H1 (cell line): ENCODE results near the gene GLRX3. TPM values are rescaled to one million over a fixed set of nuclear protein-coding genes. Genes with fewer than 3 reads are reported as not detected.

ENCODE experiments used
- CTCF ChIA-PET: fragments of 300-600 bp; sonication (Branson Sonifier 250); formaldehyde crosslinking; loops from one replicate; lab custom pipeline; 2021; ENCODE audit not compliant: partially characterized antibody; lab: Charles Lee
- POLR2A ChIA-PET: fragments of 300-600 bp; sonication (Branson Sonifier 250); formaldehyde crosslinking; loops from one replicate; lab custom pipeline; 2021; ENCODE audit warnings: inconsistent platforms; ENCODE audit not compliant: partially characterized antibody; lab: Charles Lee
- DNase-seq, 2 experiments: peaks; one replicate each; pipeline versions ENCODE4 v3.0.0 to v3.0.0-alpha.2; 2010 to 2022; ENCODE audit warnings: low spot score in 2 of 2, low read depth in 1 of 2, mixed read lengths in 1 of 2
- FAIRE-seq: peaks from 2 replicates; lab custom pipeline; 2011; peaks lifted over from hg19 to GRCh38; lab: Jason Lieb, UNC
- H2AFZ ChIP-seq: 2 replicates; pipeline ENCODE4 v1.8.1; 2012; ENCODE audit warnings: low read length, inconsistent platforms
- H2AK5ac ChIP-seq: 2 replicates; pipeline ENCODE4 v1.6.1; 2013; ENCODE audit warnings: low read depth, low read length
- H2BK120ac ChIP-seq: replicated peaks from 2 replicates; pipeline ENCODE3; 2013; ENCODE audit warnings: low read depth, low read length, inconsistent platforms
- H2BK12ac ChIP-seq: 2 replicates; pipeline ENCODE4 v1.6.1; 2013; ENCODE audit warnings: low read depth, low read length
- H2BK15ac ChIP-seq: 2 replicates; pipeline ENCODE4 v1.6.1; 2013; ENCODE audit warnings: low read length
- H2BK20ac ChIP-seq: 2 replicates; pipeline ENCODE4 v1.6.1; 2013; ENCODE audit warnings: low read length
- H2BK5ac ChIP-seq: 2 replicates; pipeline ENCODE4 v1.6.1; 2013; ENCODE audit warnings: low read depth, low read length
- H3K14ac ChIP-seq: 2 replicates; pipeline ENCODE4 v1.6.1; 2013; ENCODE audit warnings: inconsistent platforms; ENCODE audit not compliant: insufficient read length
- H3K18ac ChIP-seq: 2 replicates; pipeline ENCODE4 v1.6.1; 2013; ENCODE audit warnings: low read length; ENCODE audit errors: extremely low read depth
- H3K23ac ChIP-seq: 2 replicates; pipeline ENCODE4 v1.6.1; 2013; ENCODE audit warnings: inconsistent platforms; ENCODE audit not compliant: insufficient read length
- H3K23me2 ChIP-seq: 2 replicates; pipeline ENCODE4 v1.6.1; 2013; ENCODE audit warnings: low read depth, low read length
- H3K27ac ChIP-seq: 2 replicates; pipeline ENCODE4 v1.6.1; 2011; ENCODE audit warnings: low read depth, low read length, inconsistent platforms
- H3K27me3 ChIP-seq, 4 experiments: replicated peaks in 1 of 4; 1 replicate in 1 of 4; 2 replicates in 3 of 4; pipeline versions ENCODE4 v1.6.1 to v1.8.1; 2011 to 2013; ENCODE audit warnings: low read length in 3 of 4, mild to moderate bottlenecking in 3 of 4, inconsistent platforms in 2 of 4, mixed read lengths in 2 of 4, moderate library complexity in 1 of 4; ENCODE audit not compliant: control insufficient read depth in 3 of 4, insufficient read depth in 3 of 4; ENCODE audit errors: extremely low read depth in 1 of 4
- H3K36me3 ChIP-seq, 4 experiments: 2 replicates each; pipeline versions ENCODE4 v1.6.1 to v1.8.1; 2011 to 2013; ENCODE audit warnings: mild to moderate bottlenecking in 4 of 4, low read length in 3 of 4, moderate library complexity in 2 of 4, control low read depth in 1 of 4, inconsistent platforms in 1 of 4; ENCODE audit not compliant: insufficient read depth in 4 of 4, control insufficient read depth in 2 of 4
- H3K4ac ChIP-seq: replicated peaks from 2 replicates; pipeline ENCODE3; 2013; ENCODE audit warnings: low read length, low read depth, mixed read lengths, inconsistent platforms; ENCODE audit not compliant: insufficient read length
- H3K4me1 ChIP-seq, 4 experiments: replicated peaks in 1 of 4; 1 replicate in 1 of 4; 2 replicates in 3 of 4; pipeline versions ENCODE4 v1.6.1 to v1.8.1; 2011 to 2013; ENCODE audit warnings: low read length in 3 of 4, inconsistent platforms in 2 of 4, mixed read lengths in 1 of 4; ENCODE audit not compliant: insufficient read depth in 4 of 4, control insufficient read depth in 3 of 4
- H3K4me2 ChIP-seq, 2 experiments: 2 replicates each; pipeline versions ENCODE4 v1.6.1 to v1.8.1; 2011 to 2013; ENCODE audit warnings: low read depth in 2 of 2, low read length in 2 of 2, control low read depth in 1 of 2, inconsistent platforms in 1 of 2, mild to moderate bottlenecking in 1 of 2; ENCODE audit not compliant: insufficient read depth in 1 of 2
- H3K4me3 ChIP-seq, 4 experiments: fragments of 200-600, 300-600 bp in 1 of 4; sonication (generic), shearing (Covaris generic), sonication (Bioruptor Twin) in 1 of 4; 2 replicates each; pipeline versions ENCODE4 v1.5.1 to v1.8.1; 2011 to 2016; ENCODE audit warnings: low read length in 4 of 4, low read depth in 3 of 4, control low read depth in 2 of 4, inconsistent platforms in 2 of 4, mild to moderate bottlenecking in 2 of 4, mixed read lengths in 1 of 4, moderate library complexity in 1 of 4; ENCODE audit not compliant: insufficient read depth in 2 of 4; ENCODE audit errors: extremely low read depth in 1 of 4
- H3K56ac ChIP-seq: replicated peaks from 2 replicates; pipeline ENCODE3; 2013; ENCODE audit warnings: low read depth, mild to moderate bottlenecking, mixed read lengths, low read length, inconsistent platforms; ENCODE audit not compliant: insufficient read length
- H3K79me1 ChIP-seq: 2 replicates; pipeline ENCODE4 v1.6.1; 2013; ENCODE audit warnings: low read depth, low read length, control low read depth
- H3K79me2 ChIP-seq, 2 experiments: 2 replicates each; pipeline versions ENCODE4 v1.6.1 to v1.8.1; 2012 to 2013; ENCODE audit warnings: low read length in 2 of 2, mild to moderate bottlenecking in 2 of 2, inconsistent platforms in 1 of 2; ENCODE audit not compliant: insufficient read depth in 2 of 2, control insufficient read depth in 1 of 2
- H3K9ac ChIP-seq, 4 experiments: replicated peaks in 1 of 4; 1 replicate in 1 of 4; 2 replicates in 3 of 4; pipeline versions ENCODE4 v1.6.1 to v1.8.1; 2011 to 2013; ENCODE audit warnings: low read depth in 3 of 4, low read length in 3 of 4, control low read depth in 2 of 4, mild to moderate bottlenecking in 2 of 4, moderate library complexity in 2 of 4, inconsistent platforms in 1 of 4; ENCODE audit errors: extremely low read depth in 1 of 4
- H3K9me3 ChIP-seq, 2 experiments: 2 replicates each; pipeline versions ENCODE4 v1.6.1 to v1.8.1; 2012 to 2013; ENCODE audit warnings: mild to moderate bottlenecking in 2 of 2, moderate library complexity in 2 of 2, control low read depth in 1 of 2, inconsistent platforms in 1 of 2, low read depth in 1 of 2, low read length in 1 of 2, mixed read lengths in 1 of 2; ENCODE audit not compliant: insufficient read depth in 2 of 2
- H4K20me1 ChIP-seq, 2 experiments: replicated peaks in 1 of 2; 2 replicates each; pipeline versions ENCODE3 to v1.8.1; 2011 to 2013; ENCODE audit warnings: inconsistent platforms in 2 of 2, low read length in 2 of 2, mild to moderate bottlenecking in 1 of 2; ENCODE audit not compliant: insufficient read depth in 2 of 2, control insufficient read depth in 1 of 2
- H4K5ac ChIP-seq: 2 replicates; pipeline ENCODE4 v1.6.1; 2013; ENCODE audit warnings: low read length, low read depth, mixed read lengths, inconsistent platforms; ENCODE audit not compliant: insufficient read length
- H4K8ac ChIP-seq: 2 replicates; pipeline ENCODE4 v1.8.0; 2013; ENCODE audit warnings: mild to moderate bottlenecking, moderate library complexity, low read length, inconsistent platforms; ENCODE audit not compliant: insufficient read depth; ENCODE audit errors: extremely low read depth
- H4K91ac ChIP-seq: replicated peaks from 2 replicates; pipeline ENCODE3; 2013; ENCODE audit warnings: low read length, mixed read lengths, inconsistent platforms; ENCODE audit not compliant: insufficient read length
- ASH2L ChIP-seq: fragments of 200-600, 300-600 bp; sonication (generic); IDR thresholded peaks from one replicate; pipeline ENCODE4 v1.7.1; 2017; ENCODE audit warnings: low read length
- EP300 ChIP-seq, 2 experiments: IDR thresholded peaks; 1 replicate in 1 of 2; 2 replicates in 1 of 2; pipeline ENCODE4 v1.6.1; 2011 to 2012; ENCODE audit warnings: low read depth in 2 of 2, low read length in 2 of 2, mild to moderate bottlenecking in 2 of 2, borderline replicate concordance in 1 of 2, inconsistent platforms in 1 of 2, moderate library complexity in 1 of 2
- HDAC2 ChIP-seq, 2 experiments: fragments of 300-600 bp in 1 of 2; sonication (generic) in 1 of 2; IDR thresholded peaks; 2 replicates each; pipeline ENCODE4 v1.6.1; 2011 to 2012; ENCODE audit warnings: low read depth in 2 of 2, low read length in 2 of 2, mild to moderate bottlenecking in 2 of 2, moderate library complexity in 2 of 2, borderline replicate concordance in 1 of 2, inconsistent platforms in 1 of 2
- HDAC6 ChIP-seq: IDR thresholded peaks from one replicate; pipeline ENCODE4 v1.7.1; 2012; ENCODE audit warnings: low read depth, mild to moderate bottlenecking, inconsistent platforms, low read length, moderate library complexity
- JUN ChIP-seq: IDR thresholded peaks from 2 replicates; pipeline ENCODE4 v1.6.1; 2011; ENCODE audit warnings: low read depth, mild to moderate bottlenecking, improper control_type of control experiment, low read length
- JUND ChIP-seq: IDR thresholded peaks from 2 replicates; pipeline ENCODE4 v1.6.1; 2011; ENCODE audit warnings: mild to moderate bottlenecking, improper control_type of control experiment, low read length
- NANOG ChIP-seq: IDR thresholded peaks from 2 replicates; pipeline ENCODE4 v1.6.1; 2011; ENCODE audit warnings: low read length, low read depth, mild to moderate bottlenecking, inconsistent platforms; ENCODE audit not compliant: insufficient read depth, poor library complexity, severe bottlenecking
- POU5F1 ChIP-seq: IDR thresholded peaks from 2 replicates; pipeline ENCODE4 v1.6.1; 2011; ENCODE audit warnings: low read depth, mild to moderate bottlenecking, low read length, moderate library complexity
- SAP30 ChIP-seq: fragments of 300-600 bp; sonication (generic); IDR thresholded peaks from 2 replicates; pipeline ENCODE4 v1.7.1; 2012; ENCODE audit warnings: low read length, moderate library complexity, mild to moderate bottlenecking, inconsistent platforms; ENCODE audit not compliant: insufficient read depth, insufficient replicate concordance
- SP1 ChIP-seq: IDR thresholded peaks from 2 replicates; pipeline ENCODE4 v1.6.1; 2011; ENCODE audit warnings: low read depth, low read length
- TBP ChIP-seq: IDR thresholded peaks from 2 replicates; pipeline ENCODE4 v1.6.1; 2011; ENCODE audit warnings: low read depth, low read length, improper control_type of control experiment
- ZNF274 ChIP-seq: IDR thresholded peaks from 2 replicates; pipeline ENCODE4 v1.7.0; 2012; ENCODE audit warnings: low read length, borderline replicate concordance; ENCODE audit errors: extremely low read depth
- WGBS, 2 experiments: shearing (Covaris generic) in 1 of 2; methylation state at CpG; one replicate each; pipeline versions ENCODE4 v1.1.6 to v1.1.7; 2013 to 2015; ENCODE audit warnings: low lambda C conversion rate in 2 of 2, mixed read lengths in 2 of 2, inconsistent platforms in 1 of 2, low coverage in 1 of 2, missing lambda C conversion rate in 1 of 2; ENCODE audit not compliant: insufficient replicate concordance in 2 of 2, insufficient coverage in 1 of 2, insufficient read length in 1 of 2; ENCODE audit errors: extremely low coverage in 1 of 2, missing lambda C conversion rate in 1 of 2; 5-methylcytosine and 5-hydroxymethylcytosine counted together
- polyA plus RNA-seq, 7 experiments: library from polyadenylated mRNA; depleted of rRNA in 3 of 7; stranded (reverse) in 5 of 7; unstranded in 2 of 7; fragments of >200 nt in 5 of 7; fragments of 200-250 nt in 2 of 7; gene quantifications; 1 replicate in 5 of 7; 2 replicates in 1 of 7; 4 replicates in 1 of 7; pipeline versions ENCODE4 v1.2.1 to v1.2.3, GENCODE V29; 2011 to 2013; ENCODE audit warnings: missing spikeins in 2 of 7, mixed read lengths in 2 of 7
- total RNA-seq: library from RNA; stranded (reverse); fragmentation: NEBNext Ultra II Directional; extraction: Animal tissue kit (Norgen Biotek cat#: 25700); gene quantifications from 2 replicates; pipeline ENCODE4 v1.2.1, GENCODE V29; 2021
- TF ChIP-seq, protein P1 (sequence below): IDR thresholded peaks from 2 replicates; pipeline ENCODE4 v1.6.1; 2011; ENCODE audit warnings: low read depth, mild to moderate bottlenecking, low read length; ENCODE audit not compliant: insufficient read depth

GLRX3 gene
- total and polyA plus RNA-seq, 2 of the 8 experiments (the other 6 are each of a cell fraction or from before 2014, with no cell fraction given): 59.9 to 157 TPM

GRCh38 chr10:130167707-130168106 is 31.5 kb downstream of the GLRX3 start:
- Histone ChIP-seq H2AK5ac (no peak overlapping the region), H3K18ac (no peak overlapping the region), H2BK20ac (no peak overlapping the region), H3K4me1 (no peaks in the 10 kb centered on the region), H3K23ac (no peak overlapping the region), H3K23me2 (no peaks in the 10 kb centered on the region), H2BK120ac (no peak overlapping the region), H4K8ac (no peak overlapping the region), H3K27ac (no peak overlapping the region), H3K4me2 (no peak overlapping the region), H3K4ac (no peak overlapping the region), H3K79me2 (0 out of 4 replicates have a peak, but pooled peaks cover 0 to 2% of the 10 kb centered on the region in 2 experiments), H2BK12ac (no peak overlapping the region), H4K91ac (no peak overlapping the region), H3K14ac (no peak overlapping the region), H3K36me3 (peaks cover 0 to 51% (median 11%) of the 10 kb centered on the region in 4 experiments; a peak in 6 of 8 replicates), H3K9ac (no peak overlapping the region), H3K79me1 (peaks cover 2% of the 10 kb centered on the region; the same call in 1 of the 2 replicates), H3K56ac (no peak overlapping the region), H3K27me3 (no peaks in the 10 kb centered on the region), H2BK15ac (no peak overlapping the region), H2AFZ (no peak overlapping the region), H4K5ac (no peak overlapping the region), H4K20me1 (peaks cover 4 to 12% of the 10 kb centered on the region in 2 experiments), H3K4me3 (no peak overlapping the region), H2BK5ac (no peak overlapping the region), H3K9me3 (no peaks in the 10 kb centered on the region)
- WGBS, 2 experiments: 96% methylated on average over 7 of the region's 7 CpGs; no CpG with 5 or more reads in 1 of the 2 experiments
- DNase-seq (no peak), FAIRE-seq (no peak)
- ChIA-PET POLR2A (no interaction called here), CTCF (interaction anchor here (3.0 kb wide), 1 partner anchor 11 kb away, joined by 13 read pairs; no protein-coding TSS in a partner anchor)
- TF ChIP-seq NANOG (no peak), EP300 (IDR thresholded peaks at IDR 0.05; ENCODE audit: borderline replicate concordance in 1 of 2, low read depth in 2 of 2, low read length in 2 of 2) (no peak), POU5F1 (no peak), ASH2L (no peak), JUND (no peak), HDAC6 (no peak), TBP (no peak), JUN (no peak), HDAC2 (IDR thresholded peaks at IDR 0.05; ENCODE audit: borderline replicate concordance in 1 of 2, low read depth in 2 of 2, low read length in 2 of 2) (no peak), ZNF274 (no peak), SAP30 (no peak), SP1 (no peak)
- TF ChIP-seq, protein P1, sequence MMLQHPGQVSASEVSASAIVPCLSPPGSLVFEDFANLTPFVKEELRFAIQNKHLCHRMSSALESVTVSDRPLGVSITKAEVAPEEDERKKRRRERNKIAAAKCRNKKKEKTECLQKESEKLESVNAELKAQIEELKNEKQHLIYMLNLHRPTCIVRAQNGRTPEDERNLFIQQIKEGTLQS: no peak
